MM.1S (cell line): Measurements from ENCODE around the gene DHPS.

Experiments
- DNase-seq: peaks from one replicate; pipeline ENCODE4 v3.0.0-alpha.2; 2015
- H2AFZ ChIP-seq: fragments of 300-600 bp; sonication (generic); 2 replicates; pipeline ENCODE4 v1.6.0; 2016; ENCODE audit warnings: antibody characterized with exemption, low read length
- H3F3A ChIP-seq: fragments of 300-600 bp; sonication (generic); 2 replicates; pipeline ENCODE4 v1.6.1; 2016; ENCODE audit warnings: mild to moderate bottlenecking, antibody characterized with exemption, low read length, moderate library complexity, mixed read lengths; ENCODE audit not compliant: insufficient read depth
- H3K27ac ChIP-seq: fragments of 300-600 bp; sonication (generic); 2 replicates; pipeline ENCODE4 v1.5.1; 2016; ENCODE audit warnings: mild to moderate bottlenecking, low read length
- H3K27me3 ChIP-seq: fragments of 300-600 bp; sonication (generic); replicated peaks from 2 replicates; pipeline ENCODE4 v1.6.0; 2016; ENCODE audit warnings: low read length; ENCODE audit not compliant: insufficient read depth
- H3K36me3 ChIP-seq: fragments of 300-600 bp; sonication (generic); replicated peaks from 2 replicates; pipeline ENCODE4 v1.6.1; 2016; ENCODE audit warnings: mild to moderate bottlenecking, low read length, mixed read lengths; ENCODE audit not compliant: insufficient read depth
- H3K4me1 ChIP-seq: fragments of 300-600 bp; sonication (generic); 2 replicates; pipeline ENCODE4 v1.6.1; 2016; ENCODE audit warnings: low read length, mixed read lengths
- H3K4me2 ChIP-seq: fragments of 300-600 bp; sonication (generic); 2 replicates; pipeline ENCODE4 v1.6.0; 2016; ENCODE audit warnings: low read depth, low read length
- H3K4me3 ChIP-seq: fragments of 300-600 bp; sonication (generic); 2 replicates; pipeline ENCODE4 v1.5.1; 2016; ENCODE audit warnings: low read length, mixed read lengths
- H3K79me2 ChIP-seq: fragments of 300-600 bp; sonication (generic); 2 replicates; pipeline ENCODE4 v1.6.1; 2016; ENCODE audit warnings: mixed run types, low read length, mixed read lengths
- H3K9ac ChIP-seq: fragments of 300-600 bp; sonication (generic); 2 replicates; pipeline ENCODE4 v1.6.1; 2016; ENCODE audit warnings: low read length, mixed read lengths
- H3K9me2 ChIP-seq: fragments of 300-600 bp; sonication (generic); replicated peaks from 2 replicates; pipeline ENCODE4 v1.6.1; 2016; ENCODE audit warnings: mild to moderate bottlenecking, low read length, mixed read lengths; ENCODE audit not compliant: insufficient read depth
- H3K9me3 ChIP-seq: fragments of 300-600 bp; sonication (generic); replicated peaks from 2 replicates; pipeline ENCODE4 v1.6.1; 2016; ENCODE audit warnings: mild to moderate bottlenecking, low read length, mixed read lengths; ENCODE audit not compliant: insufficient read depth
- H4K20me1 ChIP-seq: fragments of 300-600 bp; sonication (generic); 2 replicates; pipeline ENCODE4 v1.6.1; 2016; ENCODE audit warnings: mild to moderate bottlenecking, low read length, moderate library complexity, mixed read lengths; ENCODE audit not compliant: insufficient read depth
- EZH2 ChIP-seq: fragments of 300-600 bp; sonication (generic); optimal IDR thresholded peaks from 2 replicates; pipeline ENCODE3; 2017; ENCODE audit warnings: low read depth, mild to moderate bottlenecking, antibody characterized with exemption, low read length, mixed read lengths
- EZH2phosphoT487 ChIP-seq: fragments of 300-600 bp; sonication (generic); IDR thresholded peaks from 2 replicates; pipeline ENCODE4 v1.6.1; 2018; ENCODE audit warnings: antibody characterized with exemption, low read length
- TF ChIP-seq, protein P1 (sequence below): fragments of 300-600 bp; sonication (generic); IDR thresholded peaks from 2 replicates; pipeline ENCODE4 v1.5.1; 2016; ENCODE audit warnings: antibody characterized with exemption, low read length, mixed read lengths

Gene DHPS

DNA sequence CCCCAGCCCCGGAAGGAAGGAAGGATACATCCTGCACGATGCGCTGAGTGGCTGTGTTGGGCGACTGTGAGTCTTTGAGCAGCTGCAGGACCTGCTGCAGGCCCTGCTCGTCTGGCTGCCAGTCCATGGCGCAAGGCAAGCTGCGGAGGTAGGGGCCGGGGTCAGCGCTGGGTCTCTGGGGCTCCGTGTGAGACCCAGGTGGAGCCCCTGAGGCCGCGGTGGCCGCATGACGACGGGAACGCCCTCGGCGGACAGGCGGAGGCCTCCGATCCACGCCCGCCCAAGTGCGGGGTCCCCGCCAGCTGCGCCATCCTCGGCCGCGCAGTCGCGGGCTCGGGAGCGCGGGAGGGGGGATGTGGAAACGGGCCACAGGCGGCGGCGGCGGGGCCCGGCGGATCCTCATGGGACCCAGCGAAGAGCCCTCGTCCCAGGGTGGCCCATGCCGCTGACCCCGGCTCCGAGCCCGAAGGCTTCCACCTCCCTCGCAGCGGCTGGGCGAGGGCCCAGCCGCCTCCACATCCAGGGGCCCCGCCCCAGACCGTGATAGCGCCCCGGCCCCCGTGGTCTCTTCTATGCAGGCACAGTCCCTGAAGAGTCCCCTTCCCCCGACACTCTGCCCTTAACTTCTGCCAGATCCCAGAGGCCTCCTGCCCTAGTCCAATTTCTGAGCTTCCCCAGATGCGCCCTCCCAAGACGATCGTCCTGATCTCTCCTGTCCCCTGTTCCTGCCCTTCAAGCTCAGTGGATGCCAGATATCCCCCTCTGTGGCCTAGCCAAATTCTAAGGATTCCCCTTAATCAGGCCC is 39.4 kb upstream of the DHPS start:
- Histone ChIP-seq H2AFZ (no peak overlapping the region), H3K4me2 (peak overlapping the region; percentile 100), H4K20me1 (no peaks in the 10 kb centered on the region), H3K27me3 (no peaks in the 10 kb centered on the region), H3K4me3 (peak overlapping the region; percentile 84), H3K9me2 (no peaks in the 10 kb centered on the region), H3K79me2 (peaks cover 69% of the 10 kb centered on the region), H3K27ac (no peak overlapping the region), H3K4me1 (peaks cover 3% of the 10 kb centered on the region; the same call in 1 of the 2 replicates), H3K36me3 (peaks cover 5% of the 10 kb centered on the region; the same call in 1 of the 2 replicates), H3K9ac (peak overlapping the region; percentile 85; the same call in 1 of the 2 replicates), H3K9me3 (no peaks in the 10 kb centered on the region), H3F3A (peaks cover 9% of the 10 kb centered on the region)
- DNase-seq: no peak
- TF ChIP-seq, protein P1, sequence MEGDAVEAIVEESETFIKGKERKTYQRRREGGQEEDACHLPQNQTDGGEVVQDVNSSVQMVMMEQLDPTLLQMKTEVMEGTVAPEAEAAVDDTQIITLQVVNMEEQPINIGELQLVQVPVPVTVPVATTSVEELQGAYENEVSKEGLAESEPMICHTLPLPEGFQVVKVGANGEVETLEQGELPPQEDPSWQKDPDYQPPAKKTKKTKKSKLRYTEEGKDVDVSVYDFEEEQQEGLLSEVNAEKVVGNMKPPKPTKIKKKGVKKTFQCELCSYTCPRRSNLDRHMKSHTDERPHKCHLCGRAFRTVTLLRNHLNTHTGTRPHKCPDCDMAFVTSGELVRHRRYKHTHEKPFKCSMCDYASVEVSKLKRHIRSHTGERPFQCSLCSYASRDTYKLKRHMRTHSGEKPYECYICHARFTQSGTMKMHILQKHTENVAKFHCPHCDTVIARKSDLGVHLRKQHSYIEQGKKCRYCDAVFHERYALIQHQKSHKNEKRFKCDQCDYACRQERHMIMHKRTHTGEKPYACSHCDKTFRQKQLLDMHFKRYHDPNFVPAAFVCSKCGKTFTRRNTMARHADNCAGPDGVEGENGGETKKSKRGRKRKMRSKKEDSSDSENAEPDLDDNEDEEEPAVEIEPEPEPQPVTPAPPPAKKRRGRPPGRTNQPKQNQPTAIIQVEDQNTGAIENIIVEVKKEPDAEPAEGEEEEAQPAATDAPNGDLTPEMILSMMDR: no peak
- TF ChIP-seq EZH2phosphoT487 (no peak), EZH2 (no peak)

DNA sequence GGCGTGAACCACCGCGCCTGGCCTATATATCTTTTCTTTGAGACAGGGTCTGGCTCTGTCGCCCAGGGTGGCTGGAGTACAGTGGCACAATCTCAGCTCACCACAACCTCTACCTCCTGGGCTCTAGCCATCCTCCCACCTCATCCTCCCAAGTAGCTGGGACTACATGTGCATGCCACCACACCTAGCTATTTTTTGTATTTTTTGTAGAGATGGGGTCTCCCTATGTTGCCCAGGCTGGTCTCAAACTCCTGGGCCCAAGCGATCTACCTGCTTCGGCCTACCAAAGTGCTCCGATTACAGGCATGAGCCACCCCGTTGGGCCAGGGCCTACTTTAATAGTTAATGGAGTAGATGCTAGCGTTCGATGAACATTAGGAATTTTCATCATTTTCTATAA is 38.6 kb upstream of the DHPS start:
- H3K4me1 ChIP-seq: peaks cover 3% of the 10 kb centered on the region; the same call in 1 of the 2 replicates
- peaks cover 77% of the 10 kb centered on the region for H3K79me2 ChIP-seq
- no peak overlapping the region for H2AFZ ChIP-seq
- DNase-seq: no peak
- H3K9me2 ChIP-seq: no peaks in the 10 kb centered on the region
- peaks cover 9% of the 10 kb centered on the region for H3F3A ChIP-seq
- no peak for TF ChIP-seq EZH2phosphoT487
- TF ChIP-seq, protein P1: no peak
- TF ChIP-seq EZH2: no peak
- no peaks in the 10 kb centered on the region for H4K20me1 ChIP-seq
- H3K27ac ChIP-seq: no peak overlapping the region
- H3K27me3 ChIP-seq: no peaks in the 10 kb centered on the region
- H3K4me3 ChIP-seq: no peak overlapping the region
- H3K36me3 ChIP-seq: peaks cover 5% of the 10 kb centered on the region; the same call in 1 of the 2 replicates
- no peak overlapping the region for H3K9ac ChIP-seq
- no peak overlapping the region for H3K4me2 ChIP-seq
- H3K9me3 ChIP-seq: no peaks in the 10 kb centered on the region

DNA sequence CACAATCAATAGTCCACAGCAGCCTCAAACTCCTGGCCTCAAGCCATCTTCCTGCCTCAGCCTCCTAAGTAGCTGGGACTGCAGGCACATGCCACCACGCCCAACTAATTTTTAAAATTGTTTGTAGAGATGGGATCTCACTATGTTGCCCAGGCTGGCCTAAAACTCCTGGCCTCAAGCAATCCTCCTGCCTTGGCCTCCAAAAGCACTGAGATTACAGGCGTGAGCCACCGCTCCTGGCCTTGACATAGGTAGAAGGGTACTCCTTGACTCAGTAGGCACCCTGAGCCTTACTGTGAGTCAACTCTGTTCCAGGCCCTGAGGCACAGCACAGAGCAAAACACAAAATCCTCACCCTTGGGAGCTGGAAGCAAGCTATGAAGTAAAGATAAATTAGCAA is 34.2 kb upstream of the DHPS start:
- no peak overlapping the region for H3K4me2 ChIP-seq
- H3K9me3 ChIP-seq: no peaks in the 10 kb centered on the region
- no peak overlapping the region for H3K4me3 ChIP-seq
- H3F3A ChIP-seq: no peaks in the 10 kb centered on the region
- no peak overlapping the region for H2AFZ ChIP-seq
- H3K27ac ChIP-seq: no peak overlapping the region
- H3K27me3 ChIP-seq: no peaks in the 10 kb centered on the region
- no peaks in the 10 kb centered on the region for H3K9me2 ChIP-seq
- no peak overlapping the region for H3K9ac ChIP-seq
- no peaks in the 10 kb centered on the region for H3K4me1 ChIP-seq
- H3K36me3 ChIP-seq: peaks cover 13% of the 10 kb centered on the region
- H4K20me1 ChIP-seq: no peaks in the 10 kb centered on the region
- no peak for DNase-seq
- peaks cover 60% of the 10 kb centered on the region for H3K79me2 ChIP-seq
- TF ChIP-seq, protein P1: no peak
- TF ChIP-seq EZH2phosphoT487: no peak
- no peak for TF ChIP-seq EZH2
